Keratinocyte (primary cell): ENCODE results near the gene HMCN2. TPM values are rescaled to one million over a fixed set of nuclear protein-coding genes. Genes with fewer than 3 reads are reported as not detected.

Experiments used
- DNase-seq: peaks from one replicate; pipeline ENCODE4 v3.0.0-alpha.2; 2011; ENCODE audit warnings: low read depth, missing footprints, low spot score
- FAIRE-seq: peaks from 2 replicates; lab custom pipeline; 2011; peaks lifted over from hg19 to GRCh38; lab: Jason Lieb, UNC
- H2AFZ ChIP-seq: 2 replicates; pipeline ENCODE4 v1.6.0; 2012; ENCODE audit warnings: low read length, control low read depth, inconsistent platforms; ENCODE audit not compliant: control insufficient read depth
- H3K27ac ChIP-seq: 2 replicates; pipeline ENCODE4 v1.5.1; 2011; ENCODE audit warnings: low read length; ENCODE audit not compliant: control insufficient read depth, insufficient read depth
- H3K27me3 ChIP-seq: 3 replicates; pipeline ENCODE4 v1.6.0; 2011; ENCODE audit warnings: low read length; ENCODE audit not compliant: control insufficient read depth, insufficient read depth; ENCODE audit errors: extremely low read depth
- H3K36me3 ChIP-seq, 2 experiments: 2 replicates in 1 of 2; 3 replicates in 1 of 2; pipeline ENCODE4 v1.5.1; 2011; ENCODE audit warnings: low read length in 2 of 2, mild to moderate bottlenecking in 1 of 2; ENCODE audit not compliant: control insufficient read depth in 2 of 2, insufficient read depth in 2 of 2; ENCODE audit errors: extremely low read depth in 1 of 2
- H3K4me1 ChIP-seq: 3 replicates; pipeline ENCODE4 v1.5.1; 2011; ENCODE audit warnings: low read length; ENCODE audit not compliant: control insufficient read depth, insufficient read depth; ENCODE audit errors: extremely low read depth
- H3K4me2 ChIP-seq: 3 replicates; pipeline ENCODE4 v1.6.0; 2011; ENCODE audit warnings: low read depth, low read length; ENCODE audit not compliant: control insufficient read depth, insufficient read depth; ENCODE audit errors: extremely low read depth
- H3K4me3 ChIP-seq, 3 experiments: fragments of 200-600 bp in 1 of 3; sonication (generic) in 1 of 3; 2 replicates in 2 of 3; 3 replicates in 1 of 3; pipeline ENCODE4 v1.5.1; 2011 to 2016; ENCODE audit warnings: low read length in 3 of 3, mild to moderate bottlenecking in 3 of 3, control low read depth in 2 of 3, inconsistent platforms in 1 of 3, low read depth in 1 of 3, mixed read lengths in 1 of 3, mixed run types in 1 of 3, moderate library complexity in 1 of 3; ENCODE audit not compliant: control insufficient read depth in 2 of 3, insufficient read depth in 2 of 3; ENCODE audit errors: extremely low read depth in 1 of 3
- H3K79me2 ChIP-seq: 2 replicates; pipeline ENCODE4 v1.6.0; 2012; ENCODE audit warnings: low read length; ENCODE audit not compliant: control insufficient read depth, insufficient read depth
- H3K9ac ChIP-seq: 3 replicates; pipeline ENCODE4 v1.6.0; 2011; ENCODE audit warnings: low read length; ENCODE audit not compliant: control insufficient read depth, insufficient read depth; ENCODE audit errors: extremely low read depth
- H3K9me1 ChIP-seq: 3 replicates; pipeline ENCODE4 v1.6.0; 2011; ENCODE audit warnings: low read length; ENCODE audit not compliant: control insufficient read depth, insufficient read depth; ENCODE audit errors: extremely low read depth
- H3K9me3 ChIP-seq: 2 replicates; pipeline ENCODE4 v1.5.1; 2012; ENCODE audit warnings: low read depth, low read length; ENCODE audit not compliant: control insufficient read depth
- H4K20me1 ChIP-seq: 3 replicates; pipeline ENCODE4 v1.6.0; 2011; ENCODE audit warnings: low read length; ENCODE audit not compliant: control insufficient read depth, insufficient read depth; ENCODE audit errors: extremely low read depth
- EZH2 ChIP-seq: IDR thresholded peaks from one replicate; pipeline ENCODE4 v1.6.1; 2012; ENCODE audit warnings: inconsistent platforms, mild to moderate bottlenecking, low read length, moderate library complexity
- dilution Hi-C: fragments of 300-500 bp; cut with MboI; formaldehyde crosslinking; loops from one replicate; pipeline ENCODE4 v1.7.0; 2020; ENCODE audit warnings: low sequenced_read_pairs; ENCODE audit not compliant: extremely low pct_ligation_motif_present
- polyA plus RNA-seq, 5 experiments: library from polyadenylated mRNA; depleted of rRNA in 3 of 5; stranded (reverse) in 3 of 5; stranded (forward) in 1 of 5; unstranded in 1 of 5; fragments of >200 nt; gene quantifications; 1 replicate in 1 of 5; 2 replicates in 3 of 5; 3 replicates in 1 of 5; pipeline versions ENCODE4 v1.2.1 to v1.2.3, GENCODE V29; 2011 to 2012; ENCODE audit warnings: missing spikeins in 2 of 5, low read depth in 1 of 5, low replicate concordance in 1 of 5
- TF ChIP-seq, protein P1 (sequence below), 3 experiments: IDR thresholded peaks in 1 of 3; conservative IDR thresholded peaks in 1 of 3; optimal IDR thresholded peaks in 1 of 3; 2 replicates in 2 of 3; 3 replicates in 1 of 3; pipeline versions ENCODE3 to v1.5.1; 2011; ENCODE audit warnings: low read length in 3 of 3, mild to moderate bottlenecking in 3 of 3, moderate library complexity in 2 of 3, control low read depth in 1 of 3, inconsistent platforms in 1 of 3; ENCODE audit not compliant: insufficient read depth in 2 of 3; ENCODE audit errors: extremely low read depth in 1 of 3

The HMCN2 gene
- polyA plus RNA-seq, 1 donor (not counting 4 experiments of a cell fraction or from before 2014, with no cell fraction given), result not detected

DNA sequence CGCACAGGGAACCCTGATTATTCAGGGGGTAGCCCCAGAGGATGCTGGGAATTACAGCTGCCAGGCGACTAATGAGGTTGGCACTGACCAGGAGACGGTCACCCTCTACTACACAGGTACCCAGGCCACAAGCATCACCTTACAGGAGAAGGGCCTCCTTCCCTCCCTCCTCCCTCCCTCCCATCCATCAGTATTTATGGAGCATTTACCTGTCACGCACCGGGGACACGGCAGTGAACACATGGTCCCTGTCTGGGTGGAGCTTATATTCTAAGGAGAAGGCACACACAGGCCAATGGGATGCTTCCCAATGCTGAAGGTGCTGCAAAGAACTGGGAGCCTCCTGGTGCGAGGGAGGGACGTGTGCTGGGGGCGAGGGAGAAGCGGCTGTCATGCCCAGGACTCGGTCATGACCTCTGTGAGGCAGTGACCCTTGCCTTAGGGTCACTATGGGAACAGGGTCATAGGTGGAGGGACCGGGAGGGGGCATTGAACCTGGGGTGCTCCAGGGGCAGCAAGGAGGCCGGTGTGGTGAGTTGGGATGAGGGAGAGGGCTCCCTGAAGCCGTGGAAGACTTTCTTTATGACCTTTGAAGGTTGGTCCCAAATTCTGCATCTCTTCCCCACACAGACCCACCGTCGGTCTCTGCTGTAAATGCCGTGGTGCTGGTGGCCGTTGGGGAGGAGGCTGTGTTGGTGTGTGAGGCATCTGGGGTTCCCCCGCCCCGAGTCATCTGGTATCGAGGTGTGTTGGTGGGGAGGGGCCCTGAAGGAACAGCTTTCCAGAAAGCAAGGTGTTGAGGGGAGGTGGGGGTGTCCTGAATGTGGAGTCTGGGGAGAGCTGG is 41.5 kb downstream of the HMCN2 start:
- Histone ChIP-seq H3K9me1 (no peaks in the 10 kb centered on the region), H3K27ac (no peak overlapping the region), H3K36me3 (no peaks in the 10 kb centered on the region), H4K20me1 (no peaks in the 10 kb centered on the region), H3K9me3 (no peaks in the 10 kb centered on the region), H3K4me3 (no peak overlapping the region), H3K9ac (no peak overlapping the region), H2AFZ (no peak overlapping the region), H3K79me2 (no peaks in the 10 kb centered on the region), H3K27me3 (peaks cover 4% of the 10 kb centered on the region), H3K4me1 (no peaks in the 10 kb centered on the region), H3K4me2 (no peak overlapping the region)
- DNase-seq, result no peak
- FAIRE-seq, result no peak
- no peak for TF ChIP-seq EZH2
- TF ChIP-seq, protein P1, sequence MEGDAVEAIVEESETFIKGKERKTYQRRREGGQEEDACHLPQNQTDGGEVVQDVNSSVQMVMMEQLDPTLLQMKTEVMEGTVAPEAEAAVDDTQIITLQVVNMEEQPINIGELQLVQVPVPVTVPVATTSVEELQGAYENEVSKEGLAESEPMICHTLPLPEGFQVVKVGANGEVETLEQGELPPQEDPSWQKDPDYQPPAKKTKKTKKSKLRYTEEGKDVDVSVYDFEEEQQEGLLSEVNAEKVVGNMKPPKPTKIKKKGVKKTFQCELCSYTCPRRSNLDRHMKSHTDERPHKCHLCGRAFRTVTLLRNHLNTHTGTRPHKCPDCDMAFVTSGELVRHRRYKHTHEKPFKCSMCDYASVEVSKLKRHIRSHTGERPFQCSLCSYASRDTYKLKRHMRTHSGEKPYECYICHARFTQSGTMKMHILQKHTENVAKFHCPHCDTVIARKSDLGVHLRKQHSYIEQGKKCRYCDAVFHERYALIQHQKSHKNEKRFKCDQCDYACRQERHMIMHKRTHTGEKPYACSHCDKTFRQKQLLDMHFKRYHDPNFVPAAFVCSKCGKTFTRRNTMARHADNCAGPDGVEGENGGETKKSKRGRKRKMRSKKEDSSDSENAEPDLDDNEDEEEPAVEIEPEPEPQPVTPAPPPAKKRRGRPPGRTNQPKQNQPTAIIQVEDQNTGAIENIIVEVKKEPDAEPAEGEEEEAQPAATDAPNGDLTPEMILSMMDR (optimal IDR thresholded peaks at IDR 0.05 in 1 of 3, IDR thresholded peaks at IDR 0.05 in 1 of 3, conservative IDR thresholded peaks at IDR 0.05 in 1 of 3; ENCODE audit: extremely low read depth in 1 of 3, insufficient read depth in 2 of 3, low read length in 3 of 3), result no peak
- dilution Hi-C loops, result no loop called here

DNA sequence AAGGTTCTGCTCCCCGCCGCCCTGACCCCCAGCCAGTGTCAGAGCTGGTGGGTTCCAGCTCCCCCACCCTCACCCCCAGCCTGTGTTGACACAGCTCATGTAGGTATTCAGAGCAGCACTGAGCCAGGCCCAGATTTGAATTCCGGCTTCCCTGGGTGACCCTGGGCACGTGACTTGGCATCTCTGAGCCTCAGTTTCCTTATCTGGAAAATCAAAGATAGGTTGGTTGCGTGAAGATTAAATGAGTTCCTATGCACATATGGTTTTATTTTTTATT is 42.0 kb downstream of the HMCN2 start:
- no peak for DNase-seq
- no peak for FAIRE-seq
- H3K79me2 ChIP-seq, result no peaks in the 10 kb centered on the region
- H2AFZ ChIP-seq, result no peak overlapping the region
- no peak overlapping the region for H3K4me3 ChIP-seq
- H3K9ac ChIP-seq, result no peak overlapping the region
- no peaks in the 10 kb centered on the region for H4K20me1 ChIP-seq
- H3K36me3 ChIP-seq, result no peaks in the 10 kb centered on the region
- TF ChIP-seq, protein P1 (optimal IDR thresholded peaks at IDR 0.05 in 1 of 3, IDR thresholded peaks at IDR 0.05 in 1 of 3, conservative IDR thresholded peaks at IDR 0.05 in 1 of 3; ENCODE audit: extremely low read depth in 1 of 3, insufficient read depth in 2 of 3, low read length in 3 of 3), result no peak
- TF ChIP-seq EZH2, result no peak
- H3K4me1 ChIP-seq, result no peaks in the 10 kb centered on the region
- no peak overlapping the region for H3K4me2 ChIP-seq
- peaks cover 4% of the 10 kb centered on the region for H3K27me3 ChIP-seq
- no peaks in the 10 kb centered on the region for H3K9me1 ChIP-seq
- dilution Hi-C loops, result no loop called here
- no peaks in the 10 kb centered on the region for H3K9me3 ChIP-seq
- H3K27ac ChIP-seq, result no peak overlapping the region
